Body of pancreas (tissue), 4 donors: ENCODE results near the gene LRRC27.

ENCODE experiments used
- POLR2A ChIP-seq, 3 donors: fragments of 450-650 bp; IDR thresholded peaks; one replicate each; pipeline ENCODE4 v1.6.1; 2016; ENCODE audit warnings: antibody characterized with exemption in 3 of 3, mild to moderate bottlenecking in 2 of 3
- TF ChIP-seq, protein P1 (sequence below), 7 experiments: fragments of 450-650 bp in 4 of 7; fragments of 200-600 bp in 3 of 7; sonication (generic) in 3 of 7; IDR thresholded peaks; one replicate each; pipeline ENCODE4 v1.5.1; 2016 to 2019; ENCODE audit warnings: antibody characterized with exemption in 7 of 7

DNA sequence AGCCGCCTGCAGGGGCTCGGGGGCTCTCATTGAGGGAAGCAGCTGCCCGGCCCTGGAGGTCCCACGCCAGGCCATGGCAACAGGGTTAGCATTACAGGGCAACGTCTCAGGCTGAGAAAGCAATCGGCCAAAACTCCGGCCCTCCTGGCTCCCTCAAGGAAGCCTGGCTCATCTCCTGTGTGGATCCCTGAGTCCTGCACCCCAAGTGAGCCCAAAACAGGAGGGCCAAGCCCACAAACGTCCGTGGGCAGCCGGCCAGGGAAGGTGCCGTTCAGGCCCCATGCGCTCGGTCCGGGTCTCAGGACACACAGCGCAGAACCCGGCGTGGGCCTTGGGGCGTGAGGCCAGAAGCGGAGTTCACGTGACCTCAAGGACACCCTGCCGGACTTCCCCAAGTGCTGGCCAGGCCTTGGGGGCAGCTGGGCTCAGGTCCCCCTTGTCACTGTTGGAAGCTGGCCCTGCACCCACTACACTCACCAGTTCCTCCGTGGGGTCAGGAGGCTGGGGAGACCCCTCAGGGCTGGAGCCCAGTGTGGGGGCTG lies 57.0 kb downstream of the LRRC27 start:
- TF ChIP-seq, protein P1, sequence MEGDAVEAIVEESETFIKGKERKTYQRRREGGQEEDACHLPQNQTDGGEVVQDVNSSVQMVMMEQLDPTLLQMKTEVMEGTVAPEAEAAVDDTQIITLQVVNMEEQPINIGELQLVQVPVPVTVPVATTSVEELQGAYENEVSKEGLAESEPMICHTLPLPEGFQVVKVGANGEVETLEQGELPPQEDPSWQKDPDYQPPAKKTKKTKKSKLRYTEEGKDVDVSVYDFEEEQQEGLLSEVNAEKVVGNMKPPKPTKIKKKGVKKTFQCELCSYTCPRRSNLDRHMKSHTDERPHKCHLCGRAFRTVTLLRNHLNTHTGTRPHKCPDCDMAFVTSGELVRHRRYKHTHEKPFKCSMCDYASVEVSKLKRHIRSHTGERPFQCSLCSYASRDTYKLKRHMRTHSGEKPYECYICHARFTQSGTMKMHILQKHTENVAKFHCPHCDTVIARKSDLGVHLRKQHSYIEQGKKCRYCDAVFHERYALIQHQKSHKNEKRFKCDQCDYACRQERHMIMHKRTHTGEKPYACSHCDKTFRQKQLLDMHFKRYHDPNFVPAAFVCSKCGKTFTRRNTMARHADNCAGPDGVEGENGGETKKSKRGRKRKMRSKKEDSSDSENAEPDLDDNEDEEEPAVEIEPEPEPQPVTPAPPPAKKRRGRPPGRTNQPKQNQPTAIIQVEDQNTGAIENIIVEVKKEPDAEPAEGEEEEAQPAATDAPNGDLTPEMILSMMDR (IDR thresholded peaks at IDR 0.05): no peak
- peak in 2 of 3 donors; percentile 1 to 22 for TF ChIP-seq POLR2A (IDR thresholded peaks at IDR 0.05)
